K562 (cell line): ENCODE measurements around the gene VPS9D1. TPM values are rescaled to one million over a fixed set of nuclear protein-coding genes. Genes with fewer than 3 reads are reported as not detected.

ENCODE experiments used
- CREB3L1 ChIP-seq: fragments of 450-650 bp; IDR thresholded peaks from 2 replicates; pipeline ENCODE4 v1.6.1; 2014; ENCODE audit warnings: low read depth, mild to moderate bottlenecking, moderate library complexity, borderline replicate concordance
- FOXA3 ChIP-seq, 2 experiments: fragments of 450-650 bp in 1 of 2; sonication (generic) in 1 of 2; formaldehyde crosslinking; IDR thresholded peaks in 1 of 2; conservative IDR thresholded peaks in 1 of 2; 2 replicates each; pipeline versions ENCODE4 v1.4.0 to v1.8.0; 2020 to 2022; ENCODE audit warnings: mild to moderate bottlenecking in 2 of 2, missing genetic modification reagents in 1 of 2
- HCFC1 ChIP-seq: IDR thresholded peaks from 2 replicates; pipeline ENCODE4 v1.6.1; 2012; ENCODE audit warnings: low read depth, low read length, improper control_type of control experiment
- NR1H2 ChIP-seq: sonication (generic); formaldehyde crosslinking; IDR thresholded peaks from 2 replicates; pipeline ENCODE4 v1.4.0; 2020; ENCODE audit warnings: mild to moderate bottlenecking, missing genetic modification reagents
- ZMIZ1 ChIP-seq, 2 experiments: fragments of 150-350 bp in 1 of 2; IDR thresholded peaks; 2 replicates each; pipeline ENCODE4 v1.6.1; 2012 to 2016; ENCODE audit warnings: low read depth in 2 of 2, low read length in 2 of 2, mild to moderate bottlenecking in 1 of 2, moderate library complexity in 1 of 2
- polyA plus RNA-seq, 8 experiments: library from polyadenylated mRNA; depleted of rRNA in 4 of 8; stranded (reverse) in 5 of 8; unstranded in 3 of 8; fragments of >200 nt; fragmentation: Nextera tagmentation in 2 of 8; fragmentation: Illumina TruSeq in 1 of 8; extraction: Ambion mirVana in 2 of 8; extraction: Trizol in 1 of 8; gene quantifications; 2 replicates each; pipeline versions ENCODE4 v1.2.1 to v1.2.3, GENCODE V29; 2011 to 2014; ENCODE audit warnings: inconsistent platforms in 1 of 8, missing spikeins in 1 of 8
- total RNA-seq, 7 experiments: library from RNA; depleted of rRNA in 6 of 7; stranded (reverse); fragments of >200 nt in 6 of 7; fragmentation: Illumina TruSeq in 2 of 7; extraction: Trizol in 2 of 7; gene quantifications; 2 replicates each; pipeline versions ENCODE4 v1.2.1 to v1.2.3, GENCODE V29; 2011 to 2021; ENCODE audit warnings: low replicate concordance in 1 of 7
- TF ChIP-seq, protein P1 (sequence below): fragments of 200-600 bp; sonication (generic); IDR thresholded peaks from one replicate; pipeline ENCODE4 v1.6.1; 2012; ENCODE audit warnings: mild to moderate bottlenecking, low read depth, low read length, inconsistent platforms

Gene VPS9D1
- total and polyA plus RNA-seq, 9 of the 15 experiments (the other 6 are each of a cell fraction or from before 2014, with no cell fraction given) = 0.33 to 3.1 (median 1.1) TPM

- TF ChIP-seq CREB3L1 (no peak), ZMIZ1 (IDR thresholded peaks at IDR 0.05; ENCODE audit: low read depth in 2 of 2, low read length in 2 of 2) (peak in 1 of 2 experiments; percentile 60; a peak in 1 of 4 replicates), HCFC1 (peak; percentile 52; the same call in 1 of the 2 replicates), FOXA3 (CRISPR knock-in tag; conservative IDR thresholded peaks at IDR 0.05 in 1 of 2, IDR thresholded peaks at IDR 0.05 in 1 of 2) (peak in 1 of 2 experiments; percentile 24; a peak in 1 of 4 replicates), NR1H2 (CRISPR knock-in tag) (no peak)
- TF ChIP-seq, protein P1, sequence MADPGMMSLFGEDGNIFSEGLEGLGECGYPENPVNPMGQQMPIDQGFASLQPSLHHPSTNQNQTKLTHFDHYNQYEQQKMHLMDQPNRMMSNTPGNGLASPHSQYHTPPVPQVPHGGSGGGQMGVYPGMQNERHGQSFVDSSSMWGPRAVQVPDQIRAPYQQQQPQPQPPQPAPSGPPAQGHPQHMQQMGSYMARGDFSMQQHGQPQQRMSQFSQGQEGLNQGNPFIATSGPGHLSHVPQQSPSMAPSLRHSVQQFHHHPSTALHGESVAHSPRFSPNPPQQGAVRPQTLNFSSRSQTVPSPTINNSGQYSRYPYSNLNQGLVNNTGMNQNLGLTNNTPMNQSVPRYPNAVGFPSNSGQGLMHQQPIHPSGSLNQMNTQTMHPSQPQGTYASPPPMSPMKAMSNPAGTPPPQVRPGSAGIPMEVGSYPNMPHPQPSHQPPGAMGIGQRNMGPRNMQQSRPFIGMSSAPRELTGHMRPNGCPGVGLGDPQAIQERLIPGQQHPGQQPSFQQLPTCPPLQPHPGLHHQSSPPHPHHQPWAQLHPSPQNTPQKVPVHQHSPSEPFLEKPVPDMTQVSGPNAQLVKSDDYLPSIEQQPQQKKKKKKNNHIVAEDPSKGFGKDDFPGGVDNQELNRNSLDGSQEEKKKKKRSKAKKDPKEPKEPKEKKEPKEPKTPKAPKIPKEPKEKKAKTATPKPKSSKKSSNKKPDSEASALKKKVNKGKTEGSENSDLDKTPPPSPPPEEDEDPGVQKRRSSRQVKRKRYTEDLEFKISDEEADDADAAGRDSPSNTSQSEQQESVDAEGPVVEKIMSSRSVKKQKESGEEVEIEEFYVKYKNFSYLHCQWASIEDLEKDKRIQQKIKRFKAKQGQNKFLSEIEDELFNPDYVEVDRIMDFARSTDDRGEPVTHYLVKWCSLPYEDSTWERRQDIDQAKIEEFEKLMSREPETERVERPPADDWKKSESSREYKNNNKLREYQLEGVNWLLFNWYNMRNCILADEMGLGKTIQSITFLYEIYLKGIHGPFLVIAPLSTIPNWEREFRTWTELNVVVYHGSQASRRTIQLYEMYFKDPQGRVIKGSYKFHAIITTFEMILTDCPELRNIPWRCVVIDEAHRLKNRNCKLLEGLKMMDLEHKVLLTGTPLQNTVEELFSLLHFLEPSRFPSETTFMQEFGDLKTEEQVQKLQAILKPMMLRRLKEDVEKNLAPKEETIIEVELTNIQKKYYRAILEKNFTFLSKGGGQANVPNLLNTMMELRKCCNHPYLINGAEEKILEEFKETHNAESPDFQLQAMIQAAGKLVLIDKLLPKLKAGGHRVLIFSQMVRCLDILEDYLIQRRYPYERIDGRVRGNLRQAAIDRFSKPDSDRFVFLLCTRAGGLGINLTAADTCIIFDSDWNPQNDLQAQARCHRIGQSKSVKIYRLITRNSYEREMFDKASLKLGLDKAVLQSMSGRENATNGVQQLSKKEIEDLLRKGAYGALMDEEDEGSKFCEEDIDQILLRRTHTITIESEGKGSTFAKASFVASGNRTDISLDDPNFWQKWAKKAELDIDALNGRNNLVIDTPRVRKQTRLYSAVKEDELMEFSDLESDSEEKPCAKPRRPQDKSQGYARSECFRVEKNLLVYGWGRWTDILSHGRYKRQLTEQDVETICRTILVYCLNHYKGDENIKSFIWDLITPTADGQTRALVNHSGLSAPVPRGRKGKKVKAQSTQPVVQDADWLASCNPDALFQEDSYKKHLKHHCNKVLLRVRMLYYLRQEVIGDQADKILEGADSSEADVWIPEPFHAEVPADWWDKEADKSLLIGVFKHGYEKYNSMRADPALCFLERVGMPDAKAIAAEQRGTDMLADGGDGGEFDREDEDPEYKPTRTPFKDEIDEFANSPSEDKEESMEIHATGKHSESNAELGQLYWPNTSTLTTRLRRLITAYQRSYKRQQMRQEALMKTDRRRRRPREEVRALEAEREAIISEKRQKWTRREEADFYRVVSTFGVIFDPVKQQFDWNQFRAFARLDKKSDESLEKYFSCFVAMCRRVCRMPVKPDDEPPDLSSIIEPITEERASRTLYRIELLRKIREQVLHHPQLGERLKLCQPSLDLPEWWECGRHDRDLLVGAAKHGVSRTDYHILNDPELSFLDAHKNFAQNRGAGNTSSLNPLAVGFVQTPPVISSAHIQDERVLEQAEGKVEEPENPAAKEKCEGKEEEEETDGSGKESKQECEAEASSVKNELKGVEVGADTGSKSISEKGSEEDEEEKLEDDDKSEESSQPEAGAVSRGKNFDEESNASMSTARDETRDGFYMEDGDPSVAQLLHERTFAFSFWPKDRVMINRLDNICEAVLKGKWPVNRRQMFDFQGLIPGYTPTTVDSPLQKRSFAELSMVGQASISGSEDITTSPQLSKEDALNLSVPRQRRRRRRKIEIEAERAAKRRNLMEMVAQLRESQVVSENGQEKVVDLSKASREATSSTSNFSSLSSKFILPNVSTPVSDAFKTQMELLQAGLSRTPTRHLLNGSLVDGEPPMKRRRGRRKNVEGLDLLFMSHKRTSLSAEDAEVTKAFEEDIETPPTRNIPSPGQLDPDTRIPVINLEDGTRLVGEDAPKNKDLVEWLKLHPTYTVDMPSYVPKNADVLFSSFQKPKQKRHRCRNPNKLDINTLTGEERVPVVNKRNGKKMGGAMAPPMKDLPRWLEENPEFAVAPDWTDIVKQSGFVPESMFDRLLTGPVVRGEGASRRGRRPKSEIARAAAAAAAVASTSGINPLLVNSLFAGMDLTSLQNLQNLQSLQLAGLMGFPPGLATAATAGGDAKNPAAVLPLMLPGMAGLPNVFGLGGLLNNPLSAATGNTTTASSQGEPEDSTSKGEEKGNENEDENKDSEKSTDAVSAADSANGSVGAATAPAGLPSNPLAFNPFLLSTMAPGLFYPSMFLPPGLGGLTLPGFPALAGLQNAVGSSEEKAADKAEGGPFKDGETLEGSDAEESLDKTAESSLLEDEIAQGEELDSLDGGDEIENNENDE = no peak
Measured at GRCh38 chr16:89700100-89700648, 20.5 kb downstream of the VPS9D1 start (continued).
